GM08714 (cell line): ENCODE measurements around the gene KCNMB3.
"Not testable (repeated sequence)": the region's sequence is repeated elsewhere in the genome, so short reads cannot be mapped to it uniquely, and the experiment has no call there.

Source experiments
- H3K4me3 ChIP-seq: fragments of 200-500 bp; sonication (Bioruptor generic); 2 replicates; pipeline ENCODE4 v1.5.1; 2014; ENCODE audit warnings: mild to moderate bottlenecking, low read length, inconsistent platforms
- ZNF274 ChIP-seq: IDR thresholded peaks from 2 replicates; pipeline ENCODE4 v1.6.1; 2012; ENCODE audit warnings: mild to moderate bottlenecking, low read depth, low read length

KCNMB3 gene

DNA sequence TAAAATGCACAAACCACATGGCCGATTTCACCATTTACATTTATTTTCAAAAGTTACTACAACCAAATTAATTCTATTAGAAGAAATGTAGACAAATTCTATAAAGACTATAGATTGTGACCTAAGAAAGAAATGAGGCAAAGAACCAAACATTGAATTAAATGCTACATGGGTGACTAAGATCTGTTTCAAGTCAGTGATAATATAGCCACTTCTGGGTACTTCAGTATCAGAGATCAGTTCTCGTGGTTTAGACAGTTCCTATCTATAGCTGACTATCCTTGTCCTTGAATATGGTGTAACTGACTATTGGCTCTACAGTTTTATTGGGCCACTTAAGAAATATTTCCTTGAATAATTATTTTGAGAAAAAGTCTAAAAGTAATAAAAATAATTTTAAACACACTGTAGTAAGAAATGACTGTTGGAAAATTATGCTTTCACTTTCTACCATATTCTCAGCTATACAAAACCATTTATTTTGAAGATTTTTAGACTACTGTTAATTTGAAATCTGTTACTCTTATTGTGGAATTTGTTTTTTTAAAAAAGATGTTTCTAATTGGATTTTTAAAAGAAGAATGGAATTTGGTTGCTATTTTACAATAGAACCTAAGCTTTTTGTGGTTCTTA, 14.1 kb downstream of the KCNMB3 start:
- H3K4me3 ChIP-seq = no peak overlapping the region
- no peak for TF ChIP-seq ZNF274

DNA sequence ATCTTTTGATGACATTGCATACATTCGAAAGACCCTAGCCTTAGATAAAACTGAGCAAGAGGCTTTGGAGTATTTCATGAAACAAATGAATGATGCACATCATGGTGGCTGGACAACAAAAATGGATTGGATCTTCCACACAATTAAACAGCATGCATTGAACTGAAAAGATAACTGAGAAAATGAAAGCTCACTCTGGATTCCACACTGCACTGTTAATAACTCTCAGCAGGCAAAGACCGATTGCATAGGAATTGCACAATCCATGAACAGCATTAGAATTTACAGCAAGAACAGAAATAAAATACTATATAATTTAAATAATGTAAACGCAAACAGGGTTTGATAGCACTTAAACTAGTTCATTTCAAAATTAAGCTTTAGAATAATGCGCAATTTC, 16.7 kb downstream of the KCNMB3 start:
- TF ChIP-seq ZNF274 = no peak
- no peak overlapping the region for H3K4me3 ChIP-seq

DNA sequence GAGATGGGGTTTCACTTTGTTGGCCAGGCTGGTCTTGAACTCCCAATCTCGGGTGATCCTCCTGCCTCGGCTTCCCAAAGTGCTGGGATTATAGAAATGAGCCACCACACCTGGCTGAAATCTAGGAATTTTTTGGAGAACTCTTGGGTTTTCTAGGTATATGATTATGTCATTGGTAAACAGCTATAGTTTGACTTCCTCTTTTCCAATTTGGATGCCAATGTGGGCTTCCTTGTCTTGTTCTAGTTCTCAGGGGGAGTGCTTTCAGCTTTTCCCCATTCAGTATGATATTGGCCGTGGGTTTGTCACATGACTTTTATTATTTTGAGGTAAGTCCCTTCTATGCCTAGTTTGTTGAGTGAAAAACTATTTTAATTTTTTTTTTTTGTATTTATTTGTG, 17.9 kb downstream of the KCNMB3 start:
- H3K4me3 ChIP-seq = no peak overlapping the region
- no peak for TF ChIP-seq ZNF274

DNA sequence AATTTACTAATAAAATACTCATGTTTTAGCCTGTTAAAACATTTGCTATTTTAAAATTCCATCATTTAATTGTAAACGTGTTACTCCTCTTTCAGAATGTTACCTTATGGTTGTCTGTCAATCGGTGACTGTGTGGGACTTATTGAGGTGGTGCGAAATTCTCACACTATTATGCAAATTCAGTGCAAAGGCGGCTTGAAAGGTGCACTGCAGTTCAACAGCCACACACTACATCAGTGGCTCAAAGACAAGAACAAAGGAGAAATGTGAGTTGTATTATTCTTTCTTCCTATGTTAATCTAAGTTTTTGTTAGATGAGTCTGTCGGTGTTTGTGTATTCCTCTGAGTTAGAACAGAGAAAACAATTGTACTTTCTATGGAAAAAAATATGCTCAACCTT, 21.7 kb downstream of the KCNMB3 start:
- no peak overlapping the region for H3K4me3 ChIP-seq
- TF ChIP-seq ZNF274 = no peak

- TF ChIP-seq ZNF274 = no peak
- H3K4me3 ChIP-seq = no peak overlapping the region
Measured at GRCh38 chr3:179227349-179227748, 23.6 kb downstream of the KCNMB3 start.

DNA sequence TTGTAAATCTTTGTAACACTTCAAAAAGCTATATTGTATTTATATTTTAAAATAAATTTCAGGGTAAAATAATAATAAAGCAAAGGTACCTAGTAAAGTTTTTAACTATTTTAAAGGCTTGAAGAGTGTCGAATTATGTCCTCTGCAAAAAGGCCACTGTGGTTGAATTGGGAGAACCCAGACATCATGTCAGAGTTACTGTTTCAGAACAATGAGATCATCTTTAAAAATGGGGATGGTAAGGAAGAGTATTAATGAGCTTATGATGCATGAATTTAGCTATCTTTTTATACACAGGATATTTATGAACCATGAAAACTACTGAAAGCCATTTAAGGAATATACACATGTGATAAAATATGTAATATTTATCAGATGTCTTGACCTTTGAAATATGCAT, 26.3 kb downstream of the KCNMB3 start:
- no peak overlapping the region for H3K4me3 ChIP-seq
- TF ChIP-seq ZNF274 = no peak

DNA sequence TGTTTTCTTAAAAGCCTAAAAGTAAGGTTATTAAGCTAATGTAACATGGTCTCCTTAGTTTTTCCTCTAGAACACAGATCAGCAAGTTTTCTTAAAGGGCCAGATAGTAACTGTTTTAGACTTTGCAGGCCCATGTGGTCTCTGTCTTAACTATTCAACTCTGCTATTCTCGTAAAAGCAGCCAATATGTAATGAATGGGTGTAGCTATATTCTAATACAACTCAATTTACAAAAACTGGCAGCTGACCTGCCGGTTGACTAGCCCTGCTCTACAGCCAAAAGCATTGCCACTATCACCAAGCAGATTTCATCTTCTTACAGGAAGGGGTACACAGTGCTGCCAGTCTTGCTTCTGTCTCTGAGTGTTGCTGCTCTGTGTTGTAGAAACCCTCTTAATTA, 27.4 kb downstream of the KCNMB3 start:
- TF ChIP-seq ZNF274 = no peak
- no peak overlapping the region for H3K4me3 ChIP-seq

DNA sequence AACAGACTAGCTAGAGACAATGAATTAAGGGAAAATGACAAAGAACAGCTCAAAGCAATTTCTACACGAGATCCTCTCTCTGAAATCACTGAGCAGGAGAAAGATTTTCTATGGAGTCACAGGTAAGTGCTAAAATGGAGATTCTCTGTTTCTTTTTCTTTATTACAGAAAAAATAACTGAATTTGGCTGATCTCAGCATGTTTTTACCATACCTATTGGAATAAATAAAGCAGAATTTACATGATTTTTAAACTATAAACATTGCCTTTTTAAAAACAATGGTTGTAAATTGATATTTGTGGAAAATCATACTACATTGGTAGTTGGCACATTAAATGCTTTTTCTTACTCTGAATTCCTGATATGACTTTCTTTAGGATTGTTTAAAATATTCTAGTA, 32.7 kb downstream of the KCNMB3 start:
- not testable (repeated sequence) for H3K4me3 ChIP-seq

DNA sequence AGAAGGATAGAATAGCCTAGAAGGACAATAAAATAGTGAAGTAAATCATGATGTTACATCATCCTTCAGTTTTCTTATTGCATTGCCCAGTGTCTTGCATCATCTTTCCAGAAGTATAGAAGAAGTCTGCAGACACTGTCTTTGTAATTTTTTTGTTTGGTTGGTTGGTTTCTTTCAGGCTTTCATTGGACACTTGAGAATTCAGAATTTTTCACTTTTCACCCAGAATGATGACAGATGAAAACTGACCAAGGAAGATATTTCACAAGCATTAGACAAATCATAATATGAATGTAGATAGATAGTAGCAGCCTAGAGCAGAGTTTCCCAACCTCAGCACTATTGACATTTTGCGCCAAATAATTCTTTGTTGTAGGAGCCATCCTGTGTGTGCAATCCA, 35.4 kb downstream of the KCNMB3 start:
- not testable (repeated sequence) for H3K4me3 ChIP-seq

DNA sequence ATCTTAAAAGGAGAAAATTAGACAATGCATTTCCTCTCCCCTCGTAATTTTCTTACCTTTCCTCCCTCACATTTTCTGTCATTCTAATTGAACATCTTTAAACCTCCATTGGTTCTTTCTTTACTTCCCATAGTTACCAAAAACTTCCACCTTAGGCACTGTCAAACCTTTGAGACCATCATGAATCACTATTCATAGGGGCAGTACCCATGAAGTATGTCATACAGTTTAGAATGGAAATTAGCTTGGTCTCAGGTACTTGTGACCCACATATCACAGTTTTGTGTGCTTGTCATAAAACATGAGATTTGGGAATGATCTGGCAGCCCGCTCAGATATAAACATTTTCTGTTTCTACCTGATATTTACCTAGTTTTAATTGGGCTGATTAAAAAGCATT, 50.1 kb downstream of the KCNMB3 start:
- H3K4me3 ChIP-seq = no peak overlapping the region
- TF ChIP-seq ZNF274 = no peak

GRCh38 chr3:179196700-179197099, 54.2 kb downstream of the KCNMB3 start:
- H3K4me3 ChIP-seq = no peak overlapping the region
- no peak for TF ChIP-seq ZNF274

DNA sequence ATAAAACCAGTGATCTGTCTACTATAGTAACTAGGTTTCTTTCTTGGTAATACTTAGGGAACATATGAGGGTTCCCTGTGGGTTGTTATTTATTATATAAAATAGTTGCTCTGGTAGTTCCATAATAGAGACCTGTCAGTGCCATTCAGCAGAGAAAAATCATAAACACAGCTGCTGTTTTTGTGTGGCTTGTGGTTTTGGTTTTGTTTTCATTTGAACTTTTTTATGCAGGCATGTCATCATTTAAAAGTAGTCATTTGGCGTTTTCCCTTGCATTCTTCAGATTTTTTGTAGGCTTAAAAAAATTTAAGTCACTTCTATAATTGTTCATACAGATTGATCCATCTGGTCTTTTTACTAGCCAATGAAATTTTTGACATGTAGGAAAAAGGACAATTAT, 54.8 kb downstream of the KCNMB3 start:
- TF ChIP-seq ZNF274 = no peak
- H3K4me3 ChIP-seq = no peak overlapping the region

DNA sequence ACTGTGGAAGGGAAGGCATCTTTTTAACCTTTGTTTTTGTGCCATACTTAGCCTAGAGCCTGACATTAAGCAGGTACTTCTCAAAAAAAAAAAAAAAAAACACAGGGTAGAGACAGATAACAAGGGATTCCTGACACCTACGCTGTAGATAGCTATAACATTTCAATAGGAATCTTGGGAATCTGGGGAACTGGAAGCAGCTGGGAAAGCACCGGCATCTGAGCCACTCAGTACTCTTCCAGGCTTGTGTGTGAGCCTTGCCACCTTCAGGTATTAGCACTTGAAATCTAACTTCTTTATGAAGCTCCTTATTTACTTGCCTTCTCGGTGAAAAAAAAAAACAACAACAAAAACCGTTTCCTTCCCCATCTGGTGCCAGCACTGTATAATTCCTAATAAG, 56.0 kb downstream of the KCNMB3 start:
- H3K4me3 ChIP-seq = no peak overlapping the region
- TF ChIP-seq ZNF274 = no peak
